Measurements from ENCODE around the gene CTNND2.

The CTNND2 gene

GRCh38 chr5:11387382-11387781, 516.9 kb downstream of the CTNND2 start:
- DNase-seq (ENCODE audit: low read depth) = no peak
- TF ChIP-seq CTCF (IDR thresholded peaks at IDR 0.05; ENCODE audit: low read length, missing control alignments) = no peak

GRCh38 chr5:11386398-11386797, 517.8 kb downstream of the CTNND2 start:
- no peak for DNase-seq (ENCODE audit: low read depth)
- H3K4me3 ChIP-seq (replicated peaks; ENCODE audit: low read depth, low read length) = no peak overlapping the region
- TF ChIP-seq CTCF (IDR thresholded peaks at IDR 0.05; ENCODE audit: low read length, missing control alignments) = no peak

More at GRCh38 chr5:11387382-11387781, 516.9 kb downstream of the CTNND2 start:
- no peak overlapping the region for H3K4me3 ChIP-seq (replicated peaks; ENCODE audit: low read depth, low read length)

- no peak overlapping the region for H3K4me3 ChIP-seq (replicated peaks; ENCODE audit: low read depth, low read length)
- no peak for DNase-seq (ENCODE audit: low read depth)
- TF ChIP-seq CTCF (IDR thresholded peaks at IDR 0.05; ENCODE audit: low read length, missing control alignments) = no peak
Measured at GRCh38 chr5:11385901-11386293, 518.3 kb downstream of the CTNND2 start.

- H3K4me3 ChIP-seq (replicated peaks; ENCODE audit: low read depth, low read length) = no peak overlapping the region
- DNase-seq (ENCODE audit: low read depth) = no peak
- no peak for TF ChIP-seq CTCF (IDR thresholded peaks at IDR 0.05; ENCODE audit: low read length, missing control alignments)
Measured at GRCh38 chr5:11385251-11385900, 518.9 kb downstream of the CTNND2 start.

- no peak for DNase-seq (ENCODE audit: low read depth)
- H3K4me3 ChIP-seq (replicated peaks; ENCODE audit: low read depth, low read length) = no peak overlapping the region
- TF ChIP-seq CTCF (IDR thresholded peaks at IDR 0.05; ENCODE audit: low read length, missing control alignments) = no peak
Measured at GRCh38 chr5:11384441-11385250, 519.6 kb downstream of the CTNND2 start.

GRCh38 chr5:11383506-11384095, 520.6 kb downstream of the CTNND2 start:
- DNase-seq (ENCODE audit: low read depth) = no peak
- no peak overlapping the region for H3K4me3 ChIP-seq (replicated peaks; ENCODE audit: low read depth, low read length)
- no peak for TF ChIP-seq CTCF (IDR thresholded peaks at IDR 0.05; ENCODE audit: low read length, missing control alignments)
